ENCODE data around the gene COL20A1.

The COL20A1 gene

GRCh38 chr20:63292904-63293303, at the start of gene COL20A1:
COL20A1 (plus strand) TSS chr20:63293186; CDS start chr20:63295108, 1,922 bp downstream.
- TF ChIP-seq, protein P1, sequence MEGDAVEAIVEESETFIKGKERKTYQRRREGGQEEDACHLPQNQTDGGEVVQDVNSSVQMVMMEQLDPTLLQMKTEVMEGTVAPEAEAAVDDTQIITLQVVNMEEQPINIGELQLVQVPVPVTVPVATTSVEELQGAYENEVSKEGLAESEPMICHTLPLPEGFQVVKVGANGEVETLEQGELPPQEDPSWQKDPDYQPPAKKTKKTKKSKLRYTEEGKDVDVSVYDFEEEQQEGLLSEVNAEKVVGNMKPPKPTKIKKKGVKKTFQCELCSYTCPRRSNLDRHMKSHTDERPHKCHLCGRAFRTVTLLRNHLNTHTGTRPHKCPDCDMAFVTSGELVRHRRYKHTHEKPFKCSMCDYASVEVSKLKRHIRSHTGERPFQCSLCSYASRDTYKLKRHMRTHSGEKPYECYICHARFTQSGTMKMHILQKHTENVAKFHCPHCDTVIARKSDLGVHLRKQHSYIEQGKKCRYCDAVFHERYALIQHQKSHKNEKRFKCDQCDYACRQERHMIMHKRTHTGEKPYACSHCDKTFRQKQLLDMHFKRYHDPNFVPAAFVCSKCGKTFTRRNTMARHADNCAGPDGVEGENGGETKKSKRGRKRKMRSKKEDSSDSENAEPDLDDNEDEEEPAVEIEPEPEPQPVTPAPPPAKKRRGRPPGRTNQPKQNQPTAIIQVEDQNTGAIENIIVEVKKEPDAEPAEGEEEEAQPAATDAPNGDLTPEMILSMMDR (IDR thresholded peaks at IDR 0.05), result no peak

DNA sequence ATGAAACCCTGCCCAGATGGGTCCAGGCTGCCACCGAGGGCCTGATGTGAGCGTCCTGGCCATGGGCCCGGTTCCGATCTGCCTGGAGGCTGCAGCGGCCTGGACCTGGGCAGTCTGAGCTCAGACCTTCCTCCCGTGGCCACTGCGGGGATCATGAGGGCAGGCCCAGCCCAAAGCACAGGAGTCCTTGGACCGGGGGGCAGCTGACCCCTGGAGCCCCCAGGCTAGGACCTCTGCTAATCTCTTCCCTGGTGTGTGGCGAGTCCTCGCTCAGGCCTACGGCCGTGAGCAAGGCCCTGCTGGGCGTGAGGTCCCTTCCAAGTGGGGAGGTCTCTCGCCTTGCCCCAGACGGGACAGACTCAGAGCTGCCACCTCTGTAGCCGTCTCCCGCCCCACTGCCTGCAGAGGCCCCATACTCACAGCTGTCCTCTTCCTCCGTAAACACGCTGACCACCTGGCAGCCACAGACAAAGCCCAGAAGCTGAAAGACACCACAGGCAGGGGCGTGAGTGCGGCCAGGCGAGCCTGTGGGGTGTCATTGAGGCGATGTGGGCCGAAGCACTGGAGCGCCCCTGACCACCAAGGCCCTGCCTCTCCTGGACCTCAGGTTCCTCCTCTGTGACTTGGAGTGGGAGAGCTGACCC, 49.3 kb upstream of the COL20A1 start:
- TF ChIP-seq, protein P1 (IDR thresholded peaks at IDR 0.05), result no peak

- TF ChIP-seq, protein P1 (IDR thresholded peaks at IDR 0.05), result no peak
Observed at GRCh38 chr20:63244468-63244867, 48.5 kb upstream of the COL20A1 start.

- TF ChIP-seq, protein P1 (IDR thresholded peaks at IDR 0.05), result no peak
Observed at GRCh38 chr20:63246490-63247288, 46.3 kb upstream of the COL20A1 start.

- TF ChIP-seq, protein P1 (IDR thresholded peaks at IDR 0.05), result no peak
Observed at GRCh38 chr20:63247671-63248228, 45.2 kb upstream of the COL20A1 start.

DNA sequence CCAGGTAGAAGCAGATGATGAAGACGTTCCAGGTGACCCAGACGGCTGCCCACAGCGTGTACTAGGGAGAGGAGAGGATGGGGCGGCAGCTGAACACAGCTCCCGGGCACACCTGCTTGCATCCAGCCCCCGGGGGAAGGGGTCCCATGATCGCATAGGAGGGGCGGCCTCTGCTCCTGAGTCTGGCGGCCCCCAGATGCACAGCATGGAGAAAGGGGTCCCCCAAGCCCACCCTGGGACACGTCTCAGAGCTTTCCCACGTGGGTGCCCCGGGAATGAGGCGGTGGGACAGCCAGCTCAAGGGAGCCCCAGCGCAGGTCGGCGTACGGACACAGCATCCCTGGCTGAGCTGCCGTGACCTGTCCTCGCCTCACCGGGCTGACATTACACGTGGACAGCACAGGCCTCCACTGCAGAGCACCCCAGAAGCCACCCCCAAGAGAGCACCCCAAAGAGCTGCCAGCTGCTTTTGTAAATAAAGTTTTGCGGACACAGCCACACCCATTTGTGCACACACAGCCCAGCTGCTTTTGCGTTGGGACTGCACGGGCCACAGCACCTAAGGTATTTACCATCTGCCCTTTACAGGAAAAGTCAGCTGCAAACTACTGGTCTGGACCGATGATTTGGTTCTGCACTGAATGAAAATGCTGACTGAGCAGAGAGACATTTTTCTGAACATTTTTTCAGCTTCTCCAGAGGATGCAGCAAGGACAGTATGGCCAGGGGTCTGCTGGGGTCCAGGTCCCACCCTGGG, 44.0 kb upstream of the COL20A1 start:
- TF ChIP-seq, protein P1 (IDR thresholded peaks at IDR 0.05), result no peak

- TF ChIP-seq, protein P1 (IDR thresholded peaks at IDR 0.05), result no peak
Observed at GRCh38 chr20:63249891-63250290, 43.1 kb upstream of the COL20A1 start.
